NCI-H2029 (cell line): ENCODE measurements around the gene JAM3.
A peak's percentile ranks its signal among the peaks of the same experiment; 100 is the strongest.
"Not testable (repeated sequence)": the region's sequence is repeated elsewhere in the genome, so short reads cannot be mapped to it uniquely, and the experiment has no call there.

Source experiments
- DNase-seq: peaks from one replicate; lab custom pipeline; 2025; lab: John Stamatoyannopoulos, UW

JAM3 gene

GRCh38 chr11:134101282-134101681, 32.4 kb downstream of the JAM3 start:
- DNase-seq, result no peak

- no peak for DNase-seq
Observed at GRCh38 chr11:134110252-134110815, 41.5 kb downstream of the JAM3 start.

GRCh38 chr11:134113787-134114186, 44.9 kb downstream of the JAM3 start:
- DNase-seq, result not testable (repeated sequence)

- DNase-seq, result no peak
Observed at GRCh38 chr11:134116210-134116609, 47.3 kb downstream of the JAM3 start.

- DNase-seq, result peak; percentile 6
Observed at GRCh38 chr11:134118006-134118405, 49.1 kb downstream of the JAM3 start.

- no peak for DNase-seq
Observed at GRCh38 chr11:134119094-134119493, 50.2 kb downstream of the JAM3 start.

- no peak for DNase-seq
Observed at GRCh38 chr11:134120143-134120850, 51.4 kb downstream of the JAM3 start.

- DNase-seq, result no peak
Observed at GRCh38 chr11:134120921-134121526, 52.2 kb downstream of the JAM3 start.

GRCh38 chr11:134124660-134125451, 56.0 kb downstream of the JAM3 start:
- DNase-seq, result no peak

- DNase-seq, result no peak
Observed at GRCh38 chr11:134125507-134125906, 56.6 kb downstream of the JAM3 start.

GRCh38 chr11:134126217-134126822, 57.4 kb downstream of the JAM3 start:
- no peak for DNase-seq

- DNase-seq, result no peak
Observed at GRCh38 chr11:134131628-134132244, 62.9 kb downstream of the JAM3 start.

- DNase-seq, result no peak
Observed at GRCh38 chr11:134132808-134133207, 63.9 kb downstream of the JAM3 start.

- DNase-seq, result no peak
Observed at GRCh38 chr11:134134167-134134566, 65.3 kb downstream of the JAM3 start.

- no peak for DNase-seq
Observed at GRCh38 chr11:134138376-134138775, 69.5 kb downstream of the JAM3 start.

GRCh38 chr11:134139303-134139872, 70.5 kb downstream of the JAM3 start:
- DNase-seq, result no peak

- peak; percentile 64 for DNase-seq
Observed at GRCh38 chr11:134139873-134140331, 71.0 kb downstream of the JAM3 start.

- no peak for DNase-seq
Observed at GRCh38 chr11:134140961-134141490, 72.2 kb downstream of the JAM3 start.

- no peak for DNase-seq
Observed at GRCh38 chr11:134142536-134142935, 73.7 kb downstream of the JAM3 start.

- no peak for DNase-seq
Observed at GRCh38 chr11:134143801-134144200, 74.9 kb downstream of the JAM3 start.

- DNase-seq, result no peak
Observed at GRCh38 chr11:134144744-134145143, 75.9 kb downstream of the JAM3 start.
